Vagina (tissue), 2 donors: Measurements from ENCODE around the gene ZNF407. TPM values are rescaled to one million over a fixed set of nuclear protein-coding genes. Genes with fewer than 3 reads are reported as not detected.

Experiments used
- DNase-seq, 2 donors: peaks; one replicate each; pipeline ENCODE4 v3.0.0-alpha.2; 2017; ENCODE audit errors: extremely low spot score in 2 of 2
- H3K27ac ChIP-seq: fragments of 200-600 bp; sonication (generic); one replicate; pipeline ENCODE4 v1.5.1; 2019
- H3K27me3 ChIP-seq: fragments of 200-600 bp; sonication (generic); one replicate; pipeline ENCODE4 v1.5.1; 2019
- H3K36me3 ChIP-seq, 2 donors: fragments of 200-600 bp; sonication (generic); one replicate each; pipeline ENCODE4 v1.5.1; 2017 to 2019
- H3K4me1 ChIP-seq: fragments of 200-600 bp; sonication (generic); one replicate; pipeline ENCODE4 v1.5.1; 2019
- H3K4me3 ChIP-seq, 2 donors: fragments of 200-600 bp; sonication (generic); 1 replicate in 1 of 2; 2 replicates in 1 of 2; pipeline ENCODE4 v1.5.1; 2016 to 2019
- H3K9me3 ChIP-seq: fragments of 200-600 bp; sonication (generic); one replicate; pipeline ENCODE4 v1.5.1; 2019
- CTCF ChIP-seq, 3 experiments: fragments of 450-650 bp in 2 of 3; fragments of 200-600 bp in 1 of 3; sonication (generic) in 1 of 3; IDR thresholded peaks; one replicate each; pipeline ENCODE4 v1.5.1; 2017 to 2019; ENCODE audit warnings: antibody characterized with exemption in 3 of 3, mild to moderate bottlenecking in 2 of 3, moderate library complexity in 2 of 3
- POLR2A ChIP-seq, 2 donors: fragments of 450-650 bp; IDR thresholded peaks; one replicate each; pipeline ENCODE4 v1.6.1; 2017; ENCODE audit warnings: antibody characterized with exemption in 2 of 2, mild to moderate bottlenecking in 2 of 2, moderate library complexity in 2 of 2
- POLR2AphosphoS5 ChIP-seq, 2 donors: sonication (generic); formaldehyde crosslinking; IDR thresholded peaks; one replicate each; pipeline ENCODE4 v1.9.0; 2017; ENCODE audit warnings: antibody characterized with exemption in 2 of 2, mild to moderate bottlenecking in 2 of 2, low read depth in 1 of 2; ENCODE audit not compliant: insufficient read depth in 1 of 2
- intact Hi-C: fragments of 100-400 bp; cut with DNase I; formaldehyde crosslinking; loops from one replicate; pipeline ENCODE4 v1.15.1; 2023
- total RNA-seq: library from RNA; depleted of rRNA; stranded (reverse); fragments of >200 nt; gene quantifications from one replicate; pipeline ENCODE4 v1.2.3, GENCODE V29; 2016

The ZNF407 gene
- total RNA-seq, 1 donor from 2014 or later, result 15.5 TPM

- Histone ChIP-seq H3K4me3 (no peak overlapping the region), H3K27ac (no peak overlapping the region), H3K4me1 (no peaks in the 10 kb centered on the region), H3K27me3 (no peaks in the 10 kb centered on the region), H3K9me3 (no peaks in the 10 kb centered on the region), H3K36me3 (no peaks in the 10 kb centered on the region)
- no peak for DNase-seq
- TF ChIP-seq POLR2A (IDR thresholded peaks at IDR 0.05), result no peak
- no peak for TF ChIP-seq POLR2AphosphoS5 (IDR thresholded peaks at IDR 0.05; ENCODE audit: insufficient read depth in 1 of 2, low read depth in 1 of 2)
- TF ChIP-seq CTCF (IDR thresholded peaks at IDR 0.05), result no peak
- intact Hi-C loops, result no loop called here
These were observed 259.3 kb downstream of the ZNF407 start for GRCh38 chr18:74856928-74857327.

GRCh38 chr18:74857901-74858300, 260.2 kb downstream of the ZNF407 start:
- H3K4me3 ChIP-seq, result no peak overlapping the region
- TF ChIP-seq CTCF (IDR thresholded peaks at IDR 0.05), result no peak
- no peak for TF ChIP-seq POLR2A (IDR thresholded peaks at IDR 0.05)
- no peak for TF ChIP-seq POLR2AphosphoS5 (IDR thresholded peaks at IDR 0.05; ENCODE audit: insufficient read depth in 1 of 2, low read depth in 1 of 2)
- intact Hi-C loops, result no loop called here

GRCh38 chr18:74861154-74861553, 263.5 kb downstream of the ZNF407 start:
- intact Hi-C loops, result no loop called here
- Histone ChIP-seq H3K27ac (no peak overlapping the region), H3K9me3 (no peaks in the 10 kb centered on the region), H3K27me3 (no peaks in the 10 kb centered on the region), H3K4me1 (no peaks in the 10 kb centered on the region), H3K36me3 (no peaks in the 10 kb centered on the region), H3K4me3 (no peak overlapping the region)
- no peak for DNase-seq
- no peak for TF ChIP-seq POLR2A (IDR thresholded peaks at IDR 0.05)

More at GRCh38 chr18:74857901-74858300, 260.2 kb downstream of the ZNF407 start:
- Histone ChIP-seq H3K9me3 (no peaks in the 10 kb centered on the region), H3K27me3 (no peaks in the 10 kb centered on the region), H3K4me1 (no peaks in the 10 kb centered on the region), H3K36me3 (no peaks in the 10 kb centered on the region), H3K27ac (no peak overlapping the region)
- DNase-seq, result no peak

- intact Hi-C loops, result no loop called here
- Histone ChIP-seq H3K9me3 (no peaks in the 10 kb centered on the region), H3K4me1 (no peaks in the 10 kb centered on the region), H3K27me3 (no peaks in the 10 kb centered on the region), H3K27ac (no peak overlapping the region), H3K36me3 (no peaks in the 10 kb centered on the region), H3K4me3 (no peak overlapping the region)
- TF ChIP-seq CTCF (IDR thresholded peaks at IDR 0.05) (no peak), POLR2AphosphoS5 (IDR thresholded peaks at IDR 0.05; ENCODE audit: insufficient read depth in 1 of 2, low read depth in 1 of 2) (no peak), POLR2A (IDR thresholded peaks at IDR 0.05) (no peak)
- no peak for DNase-seq
These were observed 264.4 kb downstream of the ZNF407 start for GRCh38 chr18:74862094-74862493.

- intact Hi-C loops, result no loop called here
- no peak for DNase-seq
- H3K36me3 ChIP-seq, result no peaks in the 10 kb centered on the region
- no peaks in the 10 kb centered on the region for H3K4me1 ChIP-seq
- no peaks in the 10 kb centered on the region for H3K27me3 ChIP-seq
- no peak for TF ChIP-seq POLR2A (IDR thresholded peaks at IDR 0.05)
- no peak for TF ChIP-seq CTCF (IDR thresholded peaks at IDR 0.05)
- no peak for TF ChIP-seq POLR2AphosphoS5 (IDR thresholded peaks at IDR 0.05; ENCODE audit: insufficient read depth in 1 of 2, low read depth in 1 of 2)
- H3K9me3 ChIP-seq, result no peaks in the 10 kb centered on the region
- H3K4me3 ChIP-seq, result no peak overlapping the region
- no peak overlapping the region for H3K27ac ChIP-seq
These were observed 268.9 kb downstream of the ZNF407 start for GRCh38 chr18:74866577-74866976.

GRCh38 chr18:74868461-74868860, 270.8 kb downstream of the ZNF407 start:
- no peak overlapping the region for H3K27ac ChIP-seq
- no peak for DNase-seq
- TF ChIP-seq CTCF (IDR thresholded peaks at IDR 0.05) (no peak), POLR2AphosphoS5 (IDR thresholded peaks at IDR 0.05; ENCODE audit: insufficient read depth in 1 of 2, low read depth in 1 of 2) (no peak), POLR2A (IDR thresholded peaks at IDR 0.05) (no peak)
- H3K27me3 ChIP-seq, result no peaks in the 10 kb centered on the region
- no peaks in the 10 kb centered on the region for H3K4me1 ChIP-seq
- intact Hi-C loops, result no loop called here
- no peak overlapping the region for H3K4me3 ChIP-seq
- H3K36me3 ChIP-seq, result no peaks in the 10 kb centered on the region
- no peaks in the 10 kb centered on the region for H3K9me3 ChIP-seq
